SH-SY5Y (cell line): ENCODE data around the gene DAO.

Experiments used
- GATA2 ChIP-seq: IDR thresholded peaks from 2 replicates; pipeline ENCODE4 v1.6.1; 2011; ENCODE audit warnings: mild to moderate bottlenecking, low read depth, low read length
- GATA3 ChIP-seq: IDR thresholded peaks from 2 replicates; pipeline ENCODE4 v1.6.1; 2011; ENCODE audit warnings: low read depth, mild to moderate bottlenecking, low read length, moderate library complexity

The DAO gene

DNA sequence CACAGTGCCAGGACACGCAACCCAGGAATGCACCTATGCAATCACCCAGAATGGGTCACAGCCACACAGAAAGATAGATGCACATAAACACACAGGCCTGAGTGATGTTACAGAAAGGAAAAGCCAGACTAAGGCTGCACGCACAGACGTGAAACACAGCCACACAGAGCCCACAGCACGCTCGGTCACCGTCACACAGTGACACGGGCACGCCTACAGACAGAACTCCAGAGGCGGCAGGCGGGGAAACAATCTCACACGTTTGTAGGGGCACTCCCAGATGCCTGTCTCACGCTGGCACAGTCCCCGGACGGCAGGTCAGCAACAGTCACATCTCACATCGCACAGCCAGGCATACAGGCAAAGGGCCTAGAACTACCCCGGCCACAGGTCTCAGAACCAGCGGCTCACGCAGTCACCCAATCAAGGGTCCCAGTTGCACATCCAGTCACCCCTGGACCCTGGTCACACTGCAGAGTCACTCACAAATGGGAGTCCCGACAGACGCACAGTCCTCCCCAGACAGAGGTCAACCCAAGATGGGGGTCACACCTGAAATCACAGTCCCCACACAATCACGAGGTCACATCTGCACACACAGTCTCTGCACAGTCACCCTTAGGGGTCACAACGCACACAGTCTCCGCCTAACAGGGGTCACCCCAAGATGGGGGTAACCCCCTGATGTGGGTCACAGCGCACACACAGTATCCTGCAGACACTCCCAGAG lies 23.3 kb upstream of the DAO start:
- TF ChIP-seq GATA2 = no peak
- TF ChIP-seq GATA3 = no peak

DNA sequence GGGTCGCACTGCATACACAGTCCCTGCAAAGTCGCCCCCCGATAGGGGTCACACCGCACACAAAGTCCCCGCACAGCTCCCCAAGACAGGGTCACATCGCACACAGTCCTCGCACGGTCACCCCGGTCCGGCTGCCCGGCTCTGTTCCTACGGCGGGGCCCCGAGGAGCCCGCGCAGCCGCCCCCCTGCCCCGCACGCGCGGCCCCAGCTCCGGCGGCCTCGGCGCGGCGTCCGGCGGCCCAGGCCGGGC lies 22.8 kb upstream of the DAO start:
- no peak for TF ChIP-seq GATA3
- TF ChIP-seq GATA2 = no peak

DNA sequence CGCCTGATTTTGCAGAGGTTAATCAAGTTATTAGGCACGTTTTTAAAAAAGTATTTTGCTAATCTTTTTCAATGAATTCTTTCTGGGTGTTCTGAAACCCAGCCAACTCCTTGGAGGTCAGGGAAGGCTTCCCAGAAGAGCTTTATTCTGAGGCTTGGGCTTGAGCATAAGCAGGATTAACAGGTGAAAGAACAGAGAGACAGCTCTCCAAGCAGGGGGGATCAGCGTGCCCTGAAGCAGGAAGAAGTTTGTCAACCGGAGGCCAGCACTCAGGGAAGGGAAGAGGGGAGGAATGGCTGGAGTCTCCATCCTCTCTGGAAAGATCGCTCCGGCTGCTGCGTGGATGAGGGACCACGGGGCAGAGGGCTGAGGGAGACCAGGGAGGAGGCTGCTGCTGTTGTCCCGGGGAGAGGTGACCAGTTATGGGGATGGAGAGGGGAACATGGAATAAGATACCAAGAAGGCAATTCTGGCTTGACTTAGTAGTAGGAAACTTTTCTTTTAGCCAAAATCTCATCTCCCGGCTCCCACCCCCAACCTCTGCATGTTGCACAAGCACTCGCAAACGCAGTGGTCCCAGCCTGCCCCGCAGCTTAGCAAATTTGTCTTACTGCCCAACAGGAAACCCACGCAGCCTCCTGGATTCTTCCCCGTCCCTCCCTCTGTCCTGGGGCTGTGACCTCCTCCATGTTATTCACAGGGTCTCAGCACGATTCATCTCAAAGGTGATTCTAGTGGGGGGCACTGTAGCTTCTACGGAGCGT lies 21.4 kb upstream of the DAO start:
- TF ChIP-seq GATA3 (no peak), GATA2 (no peak)

DNA sequence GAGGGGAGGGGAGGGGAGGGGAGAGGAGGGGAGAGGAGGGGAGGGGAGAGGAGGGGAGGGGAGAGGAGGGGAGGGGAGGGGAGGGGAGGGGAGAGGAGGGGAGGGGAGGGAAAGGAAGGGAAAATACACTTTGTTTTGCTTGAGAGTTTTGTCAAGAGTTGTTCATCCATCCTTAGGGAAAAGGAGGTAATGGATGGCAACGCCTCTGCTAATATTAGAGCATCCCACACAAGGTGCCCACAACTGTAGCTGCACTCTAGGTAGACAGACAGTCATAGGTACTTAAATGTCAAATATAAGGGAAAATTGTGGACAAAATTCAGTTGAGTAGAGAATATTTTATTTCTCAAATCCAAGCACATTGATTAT lies 20.0 kb upstream of the DAO start:
- TF ChIP-seq GATA2 (no peak), GATA3 (no peak)

DNA sequence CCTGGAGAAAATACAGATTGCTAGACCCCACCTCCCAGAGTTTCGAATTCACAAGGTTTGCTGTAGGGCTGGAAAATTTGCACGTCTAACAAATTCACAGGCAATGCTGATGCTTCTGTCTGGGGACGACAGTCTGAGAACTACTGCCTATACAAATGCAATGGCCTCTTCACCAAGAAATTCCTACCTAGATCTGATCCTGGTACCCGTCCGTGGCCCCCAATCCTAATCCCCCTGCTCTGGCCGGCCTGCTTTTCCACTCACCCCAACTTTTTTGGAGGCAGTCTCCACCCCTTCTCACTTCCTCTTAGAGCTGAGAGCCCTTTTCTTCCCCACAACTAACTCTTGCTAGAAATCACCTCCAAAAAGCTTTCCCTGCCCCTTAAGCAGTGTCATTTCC lies 19.4 kb upstream of the DAO start:
- TF ChIP-seq GATA3 (no peak), GATA2 (no peak)

DNA sequence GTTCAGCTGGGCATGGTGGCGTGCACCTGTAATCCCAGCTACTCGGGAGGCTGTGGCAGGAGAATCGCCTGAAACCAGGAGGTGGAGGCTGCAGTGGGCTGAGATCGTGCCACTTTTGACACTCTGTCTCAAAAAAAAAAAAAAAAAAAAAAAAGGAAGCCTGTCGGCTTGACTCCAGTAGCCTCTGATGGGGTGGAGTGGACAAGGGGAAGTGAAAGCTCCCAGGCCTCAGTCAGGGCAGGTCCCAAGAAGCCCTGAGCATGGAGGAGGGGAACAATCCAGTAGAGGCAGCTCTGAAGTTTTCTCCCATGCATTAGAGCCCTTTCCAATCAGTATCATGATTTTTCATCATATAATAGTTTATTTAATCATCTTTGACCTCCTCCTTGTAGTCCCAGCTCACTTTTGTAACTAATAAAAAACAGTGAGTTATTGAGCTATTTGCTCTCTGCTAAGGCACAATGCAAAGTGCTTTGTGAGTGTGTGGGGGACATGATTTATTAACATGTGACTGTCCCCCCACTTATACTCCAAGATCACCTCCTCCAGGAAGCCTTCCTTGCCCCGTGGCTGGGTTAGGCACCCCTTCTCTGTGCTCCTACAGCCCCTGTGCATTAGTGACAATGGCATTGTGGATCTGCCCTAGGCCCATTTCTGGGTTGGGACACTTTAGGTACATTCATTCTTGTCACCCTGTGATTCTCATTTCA lies 17.9 kb upstream of the DAO start:
- TF ChIP-seq GATA3 (no peak), GATA2 (no peak)

DNA sequence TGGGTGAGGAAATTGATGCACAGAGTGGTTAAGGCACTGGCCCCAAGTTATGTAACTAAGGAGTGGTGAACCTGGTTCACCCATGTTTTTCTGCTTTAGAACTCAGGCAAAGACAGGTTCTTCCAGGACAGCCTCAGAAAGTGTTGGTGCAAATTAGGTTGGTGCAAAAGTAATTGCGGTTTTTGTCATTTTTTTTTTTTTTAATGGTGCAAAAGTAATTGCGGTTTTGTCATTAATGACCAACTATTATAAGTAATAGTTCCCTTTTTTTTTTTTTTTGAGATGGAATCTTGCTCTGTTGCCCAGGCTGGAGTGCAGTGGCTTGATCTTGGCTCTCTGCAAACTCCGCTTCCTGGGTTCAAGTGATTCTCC lies 17.3 kb upstream of the DAO start:
- TF ChIP-seq GATA3 (no peak), GATA2 (no peak)

DNA sequence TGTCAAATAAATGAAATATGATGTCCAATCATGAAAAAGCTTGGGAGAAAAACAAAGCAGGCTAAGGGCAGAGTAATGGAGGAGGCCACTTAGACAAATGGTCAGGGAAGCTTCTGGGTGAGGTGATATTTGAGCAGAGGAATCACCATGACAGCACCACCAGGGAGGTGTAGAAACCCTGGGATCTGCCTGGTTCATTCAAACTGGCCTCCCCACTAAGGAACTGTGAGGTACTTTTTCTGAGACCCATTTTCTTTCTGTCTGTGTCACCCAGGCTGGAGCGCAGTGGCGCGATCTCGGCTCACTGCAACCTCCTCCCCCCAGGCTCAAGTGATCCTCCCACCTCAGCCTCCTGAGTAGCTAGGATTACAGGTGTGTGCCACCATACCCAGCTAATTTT lies 14.7 kb upstream of the DAO start:
- no peak for TF ChIP-seq GATA2
- no peak for TF ChIP-seq GATA3

DNA sequence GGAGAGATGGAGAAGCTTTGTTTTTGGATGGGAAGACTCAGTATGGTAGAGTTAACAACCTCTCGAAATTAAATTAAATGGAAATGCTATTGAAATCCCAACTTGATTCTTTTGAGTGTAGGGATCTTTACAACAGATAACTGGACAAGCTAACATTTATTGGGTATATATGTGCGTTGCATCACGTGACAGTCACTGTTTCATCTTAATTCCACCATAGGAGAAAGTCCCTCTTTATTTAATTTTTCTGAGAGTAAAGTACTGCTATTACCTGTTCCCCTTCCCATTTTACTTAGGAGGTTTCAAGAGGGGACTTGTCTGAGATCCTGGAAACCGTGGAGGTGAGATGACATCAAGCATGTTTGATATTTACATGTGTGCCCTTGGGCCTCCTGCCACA lies 11.1 kb upstream of the DAO start:
- TF ChIP-seq GATA2 (no peak), GATA3 (no peak)

DNA sequence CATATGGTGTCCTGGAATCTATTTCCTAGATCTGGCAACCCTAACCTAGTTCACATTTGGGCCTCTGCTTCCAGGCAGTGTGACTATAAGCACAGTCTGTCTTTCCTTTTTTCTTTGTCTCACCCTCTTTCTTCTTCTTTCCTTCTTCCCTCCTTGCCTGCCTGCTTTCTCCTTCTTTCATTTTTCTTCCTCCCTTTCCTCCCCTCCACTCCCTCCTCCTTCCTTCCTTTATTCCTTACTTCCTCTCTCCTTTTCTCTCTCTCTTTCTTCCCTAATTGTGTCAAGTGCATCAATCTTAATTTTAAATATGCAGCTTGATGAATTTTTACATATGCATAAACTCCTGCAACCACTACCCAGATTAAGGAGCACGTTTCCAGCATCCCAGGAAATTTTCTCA lies 4.6 kb upstream of the DAO start:
- no peak for TF ChIP-seq GATA2
- no peak for TF ChIP-seq GATA3

DNA sequence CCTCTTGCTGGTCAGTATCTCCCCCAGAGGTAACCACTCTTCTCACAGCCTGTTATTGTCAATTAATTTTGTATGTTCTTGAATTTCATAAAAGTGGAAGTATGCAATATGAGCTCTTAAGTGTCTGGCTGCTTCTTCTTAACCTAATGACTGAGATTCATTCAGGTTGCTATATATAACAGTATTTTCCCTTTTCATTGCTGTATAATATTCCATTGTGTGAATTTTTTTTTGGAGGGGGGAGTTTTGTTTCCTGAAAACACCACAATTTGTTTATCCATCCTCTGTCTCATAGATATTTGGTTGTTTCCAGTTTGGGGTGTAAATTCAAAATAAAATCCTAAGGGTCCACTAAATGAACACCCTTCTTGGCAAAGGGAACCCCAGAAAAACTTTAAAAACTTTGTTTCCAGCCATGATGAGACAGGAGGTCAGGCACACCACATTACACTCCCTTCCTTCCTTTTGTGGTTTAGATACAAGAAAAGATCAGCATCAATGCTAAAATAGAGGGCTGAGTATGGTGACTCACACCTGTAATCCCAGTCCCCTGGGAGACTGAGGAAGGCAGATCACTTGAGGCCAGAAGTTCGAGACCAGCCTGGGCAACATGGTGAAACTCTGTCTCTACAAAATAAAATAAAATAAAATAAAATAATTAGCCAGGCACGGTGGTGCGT lies 4.1 kb upstream of the DAO start:
- no peak for TF ChIP-seq GATA3
- TF ChIP-seq GATA2 = no peak

DNA sequence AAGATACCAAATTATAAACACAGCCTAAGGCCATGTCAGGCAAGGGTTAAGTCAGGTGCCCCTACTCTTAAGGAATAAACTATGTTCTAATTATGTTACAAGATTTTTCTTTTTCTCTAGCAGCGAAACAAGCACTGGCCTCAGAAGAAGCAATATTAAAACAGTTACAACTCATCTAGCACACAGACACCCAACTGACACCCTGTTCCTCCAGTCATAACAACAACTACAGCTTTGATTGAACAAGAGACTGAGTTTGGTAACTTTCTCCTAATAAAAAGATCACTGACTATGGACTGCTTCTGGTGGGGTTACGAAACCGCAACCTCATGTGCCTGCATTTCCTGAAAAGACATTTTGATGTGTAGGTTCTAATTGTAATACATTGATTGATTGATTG lies 3.3 kb upstream of the DAO start:
- TF ChIP-seq GATA2 = no peak
- no peak for TF ChIP-seq GATA3

DNA sequence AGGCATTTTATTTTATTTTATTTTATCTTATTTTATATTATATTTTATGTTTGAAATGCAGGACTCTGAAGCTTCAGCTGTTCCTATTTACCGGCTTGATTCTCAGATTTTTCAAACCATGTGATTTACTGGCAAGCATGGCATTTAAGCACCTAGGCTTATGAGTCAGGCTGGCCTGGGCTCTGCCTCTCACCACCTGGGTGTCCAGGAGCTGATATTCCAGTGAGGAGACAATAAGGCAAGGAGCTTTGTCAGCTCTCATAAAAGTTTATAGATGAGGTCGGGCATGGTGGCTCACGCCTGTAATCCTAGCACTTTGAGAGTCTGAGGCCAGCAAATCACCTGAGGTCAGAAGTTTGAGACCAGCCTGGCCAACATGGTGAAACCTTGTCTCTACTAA lies 2.1 kb downstream of the DAO start:
- TF ChIP-seq GATA3 (no peak), GATA2 (no peak)
